GM19438 (cell line): ENCODE data around the gene ZGPAT.

Source experiments
- ATAC-seq: cut with Tn5 transposase; IDR thresholded peaks from one replicate; pipeline ENCODE4 v1.9.1; 2021; ENCODE audit warnings: low read depth; ENCODE audit not compliant: unreplicated experiment

Gene ZGPAT

GRCh38 chr20:63742381-63743024, 34.7 kb downstream of the ZGPAT start:
- no peak for ATAC-seq

GRCh38 chr20:63743210-63743970, 35.6 kb downstream of the ZGPAT start:
- ATAC-seq: no peak

- ATAC-seq: no peak
Measured at GRCh38 chr20:63744158-63744557, 36.3 kb downstream of the ZGPAT start.

GRCh38 chr20:63744574-63745423, 37.0 kb downstream of the ZGPAT start:
- ATAC-seq: no peak

- no peak for ATAC-seq
Measured at GRCh38 chr20:63745424-63745805, 37.6 kb downstream of the ZGPAT start.

GRCh38 chr20:63745961-63746731, 38.3 kb downstream of the ZGPAT start:
- ATAC-seq: no peak

GRCh38 chr20:63746751-63747315, 39.0 kb downstream of the ZGPAT start:
- no peak for ATAC-seq

GRCh38 chr20:63747622-63748069, 39.8 kb downstream of the ZGPAT start:
- no peak for ATAC-seq

GRCh38 chr20:63748070-63748933, 40.5 kb downstream of the ZGPAT start:
- no peak for ATAC-seq

- ATAC-seq: no peak
Measured at GRCh38 chr20:63748934-63749270, 41.1 kb downstream of the ZGPAT start.

- no peak for ATAC-seq
Measured at GRCh38 chr20:63749597-63750508, 42.0 kb downstream of the ZGPAT start.

GRCh38 chr20:63750807-63751470, 43.1 kb downstream of the ZGPAT start:
- no peak for ATAC-seq

- ATAC-seq: no peak
Measured at GRCh38 chr20:63751471-63752271, 43.8 kb downstream of the ZGPAT start.

GRCh38 chr20:63752411-63753101, 44.7 kb downstream of the ZGPAT start:
- ATAC-seq: no peak

GRCh38 chr20:63753381-63753780, 45.5 kb downstream of the ZGPAT start:
- ATAC-seq: no peak

- no peak for ATAC-seq
Measured at GRCh38 chr20:63754008-63754407, 46.2 kb downstream of the ZGPAT start.
